Measurements from ENCODE around the gene TIGAR.

DNA sequence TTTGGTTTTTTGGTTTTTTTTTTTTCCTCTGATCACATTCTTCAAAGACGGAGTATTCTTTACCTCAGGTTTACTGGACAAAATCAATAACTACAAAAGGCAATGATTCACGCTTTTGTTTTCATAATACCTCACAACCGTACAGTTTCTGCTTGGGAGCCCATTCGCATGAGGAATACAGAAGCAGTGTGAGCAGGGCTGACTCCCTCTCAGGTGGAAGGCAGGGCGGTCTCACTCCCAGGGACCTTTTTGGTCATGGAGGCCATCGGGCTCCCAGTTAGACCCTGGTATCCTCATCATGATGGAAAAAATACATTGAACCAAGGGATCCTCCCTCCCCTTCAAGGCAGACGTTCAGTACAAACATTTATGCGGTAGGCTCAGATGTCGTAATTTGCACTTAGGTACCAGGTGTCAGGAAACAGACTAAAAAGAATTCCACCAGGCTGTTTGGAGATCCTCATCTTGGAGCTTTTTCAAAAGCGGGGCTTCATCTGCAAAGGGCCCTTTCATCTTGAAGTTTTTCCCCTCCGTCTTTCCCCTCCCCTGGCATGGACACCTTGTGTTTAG is 19.0 kb upstream of the TIGAR start:
- no peak for TF ChIP-seq EZH2 (IDR thresholded peaks at IDR 0.05; ENCODE audit: low read length, missing control alignments)
- TF ChIP-seq, protein P1, sequence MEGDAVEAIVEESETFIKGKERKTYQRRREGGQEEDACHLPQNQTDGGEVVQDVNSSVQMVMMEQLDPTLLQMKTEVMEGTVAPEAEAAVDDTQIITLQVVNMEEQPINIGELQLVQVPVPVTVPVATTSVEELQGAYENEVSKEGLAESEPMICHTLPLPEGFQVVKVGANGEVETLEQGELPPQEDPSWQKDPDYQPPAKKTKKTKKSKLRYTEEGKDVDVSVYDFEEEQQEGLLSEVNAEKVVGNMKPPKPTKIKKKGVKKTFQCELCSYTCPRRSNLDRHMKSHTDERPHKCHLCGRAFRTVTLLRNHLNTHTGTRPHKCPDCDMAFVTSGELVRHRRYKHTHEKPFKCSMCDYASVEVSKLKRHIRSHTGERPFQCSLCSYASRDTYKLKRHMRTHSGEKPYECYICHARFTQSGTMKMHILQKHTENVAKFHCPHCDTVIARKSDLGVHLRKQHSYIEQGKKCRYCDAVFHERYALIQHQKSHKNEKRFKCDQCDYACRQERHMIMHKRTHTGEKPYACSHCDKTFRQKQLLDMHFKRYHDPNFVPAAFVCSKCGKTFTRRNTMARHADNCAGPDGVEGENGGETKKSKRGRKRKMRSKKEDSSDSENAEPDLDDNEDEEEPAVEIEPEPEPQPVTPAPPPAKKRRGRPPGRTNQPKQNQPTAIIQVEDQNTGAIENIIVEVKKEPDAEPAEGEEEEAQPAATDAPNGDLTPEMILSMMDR (conservative IDR thresholded peaks at IDR 0.05 in 1 of 2, IDR thresholded peaks at IDR 0.05 in 1 of 2; ENCODE audit: low read depth in 1 of 2, low read length in 2 of 2), result no peak

All from fibroblast of lung (primary cell).